Fibroblast of the conjunctiva (primary cell): Measurements from ENCODE around the gene GAD2.

ENCODE experiments used
- DNase-seq: peaks from one replicate; pipeline ENCODE4 v3.0.0-alpha.2; 2010; ENCODE audit warnings: low read depth

GAD2 gene

GRCh38 chr10:26222563-26222962, 6.0 kb downstream of the GAD2 start:
- DNase-seq: no peak

GRCh38 chr10:26225322-26225721, 8.7 kb downstream of the GAD2 start:
- no peak for DNase-seq

DNA sequence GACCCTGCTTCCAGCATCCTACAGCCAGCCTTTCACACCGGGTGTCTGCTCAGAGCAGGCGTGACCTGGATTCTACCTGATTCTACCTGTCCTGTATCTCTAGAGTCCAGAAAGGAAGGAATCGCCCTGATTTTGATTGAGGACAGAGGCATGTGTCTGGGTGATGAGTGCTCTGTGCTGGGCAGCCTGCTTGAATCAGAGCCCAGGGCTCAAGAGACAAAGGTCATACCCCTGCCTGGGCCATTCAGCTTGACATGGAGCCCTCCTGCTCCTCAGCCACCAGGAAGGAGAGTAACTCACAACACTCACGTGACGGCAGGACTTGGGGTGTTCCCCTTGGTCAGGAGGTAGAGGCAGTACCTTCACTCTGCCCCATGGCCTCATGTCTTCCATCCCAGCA, 11.2 kb downstream of the GAD2 start:
- DNase-seq: no peak

- no peak for DNase-seq
Observed at GRCh38 chr10:26232174-26232573, 15.6 kb downstream of the GAD2 start.

- DNase-seq: no peak
Observed at GRCh38 chr10:26235761-26236160, 19.2 kb downstream of the GAD2 start.

DNA sequence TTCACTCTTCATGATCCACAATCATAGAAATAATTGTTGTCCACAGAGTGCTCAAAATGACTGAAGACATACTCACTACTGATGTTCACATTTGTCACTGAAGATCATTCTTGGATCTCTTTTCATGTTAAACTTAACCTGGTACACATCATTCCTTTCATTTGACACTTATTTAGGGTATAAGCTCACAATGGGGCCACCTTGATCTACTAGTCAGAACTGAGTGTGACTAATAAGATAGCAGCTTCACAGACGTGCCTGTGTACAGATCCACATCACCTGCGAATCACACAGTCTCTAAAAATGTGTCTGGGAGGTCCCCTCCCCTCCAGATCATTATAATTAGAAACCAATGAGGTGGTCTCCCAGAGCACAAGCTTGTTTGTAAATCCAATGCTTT, 21.8 kb downstream of the GAD2 start:
- no peak for DNase-seq

- no peak for DNase-seq
Observed at GRCh38 chr10:26242706-26243350, 26.3 kb downstream of the GAD2 start.

DNA sequence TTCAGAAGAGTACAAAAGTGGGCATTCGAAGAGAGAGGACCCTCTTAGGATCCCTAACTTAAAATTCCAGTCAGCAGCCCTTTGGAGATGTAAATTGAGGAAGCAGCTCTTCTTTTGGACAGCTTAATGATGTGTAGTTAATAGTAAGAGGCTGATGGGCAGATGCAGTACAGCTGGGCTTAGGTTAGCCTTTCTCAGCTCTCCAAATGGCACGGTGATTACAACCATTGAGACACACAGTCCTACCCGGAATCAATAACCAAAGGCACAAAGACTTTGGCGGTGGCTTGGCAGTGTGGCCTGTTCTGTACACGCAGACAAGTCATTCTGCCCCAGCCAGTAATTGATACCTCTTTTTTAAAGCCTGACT, 26.8 kb downstream of the GAD2 start:
- no peak for DNase-seq

GRCh38 chr10:26249681-26250080, 33.1 kb downstream of the GAD2 start:
- DNase-seq: no peak

- DNase-seq: no peak
Observed at GRCh38 chr10:26251925-26252324, 35.4 kb downstream of the GAD2 start.

GRCh38 chr10:26254616-26255015, 38.0 kb downstream of the GAD2 start:
- DNase-seq: no peak

- DNase-seq: no peak
Observed at GRCh38 chr10:26259341-26259740, 42.8 kb downstream of the GAD2 start.

DNA sequence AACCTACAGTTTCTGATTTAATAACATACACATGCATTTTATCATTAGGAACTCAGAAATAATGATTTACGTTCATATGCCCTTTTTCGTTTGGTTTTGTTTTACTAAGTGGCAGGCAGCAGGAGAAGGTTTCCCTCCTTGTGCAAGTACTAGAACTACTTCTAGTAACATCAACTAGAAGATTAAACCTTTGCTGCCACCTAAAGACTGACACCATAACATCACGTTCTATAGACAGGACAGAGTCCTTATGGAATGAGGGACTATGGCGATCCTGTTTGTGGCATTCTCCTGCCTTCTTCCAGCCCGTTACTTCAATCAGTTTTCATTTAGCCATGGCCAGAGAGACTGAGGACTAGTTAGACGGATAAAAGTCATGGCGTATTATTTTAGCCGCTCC, 53.2 kb downstream of the GAD2 start:
- DNase-seq: no peak

- DNase-seq: no peak
Observed at GRCh38 chr10:26274391-26274790, 57.8 kb downstream of the GAD2 start.

- DNase-seq: no peak
Observed at GRCh38 chr10:26278295-26278694, 61.7 kb downstream of the GAD2 start.

DNA sequence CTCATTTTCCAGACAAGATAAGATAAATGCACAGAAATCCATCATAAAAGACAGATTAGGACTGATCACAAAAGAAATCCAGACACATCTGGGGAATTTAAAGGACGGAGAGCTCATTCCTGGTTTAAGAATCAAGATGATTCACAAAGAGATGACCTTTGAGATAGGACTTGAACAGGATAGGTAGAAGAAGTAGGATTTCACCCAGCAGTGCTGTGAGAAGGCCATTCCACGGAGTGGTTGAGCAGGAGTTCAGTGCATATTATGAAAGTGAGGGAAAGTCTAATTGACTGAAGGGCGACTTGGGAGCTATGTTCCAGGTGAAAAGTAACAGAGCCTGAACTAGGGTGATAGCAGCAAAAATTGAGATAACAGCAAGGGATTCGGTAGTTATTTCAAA, 73.7 kb downstream of the GAD2 start:
- no peak for DNase-seq

DNA sequence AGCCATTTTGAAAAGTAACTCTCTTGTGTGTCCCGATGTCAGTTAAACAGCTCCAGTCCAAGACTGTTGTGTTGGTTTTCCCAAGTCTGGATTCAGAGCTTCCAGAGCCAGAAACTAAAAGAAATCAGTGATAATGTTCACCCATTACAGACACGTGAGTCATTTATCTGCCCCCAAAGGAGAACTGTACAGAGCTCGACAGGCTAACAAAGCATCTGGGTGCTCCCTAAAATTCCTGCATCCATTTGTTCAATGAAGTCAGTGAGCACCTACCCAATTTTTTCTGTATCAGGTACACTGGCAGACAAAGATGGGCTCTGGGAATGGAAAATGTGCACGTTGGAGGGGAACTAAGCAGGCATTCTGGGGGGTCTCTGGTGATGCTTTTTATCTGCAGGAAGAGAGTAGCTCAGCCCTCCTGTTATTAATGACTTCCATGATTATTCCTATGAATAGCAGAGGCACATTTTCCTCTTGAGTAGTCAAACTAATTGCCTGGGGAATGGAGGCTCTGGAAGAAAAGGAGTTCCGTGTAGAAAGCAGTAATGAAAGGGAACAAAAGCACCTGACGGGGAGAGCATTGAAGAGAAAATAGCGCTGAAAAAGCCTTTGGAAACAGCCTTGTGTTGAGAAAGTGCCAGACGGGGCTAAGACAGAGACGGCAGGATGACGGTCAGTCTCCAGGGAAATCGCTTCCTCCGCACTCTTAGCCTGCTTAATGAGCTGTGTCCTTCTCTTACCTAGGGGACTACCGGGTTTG, 75.3 kb downstream of the GAD2 start:
- no peak for DNase-seq

DNA sequence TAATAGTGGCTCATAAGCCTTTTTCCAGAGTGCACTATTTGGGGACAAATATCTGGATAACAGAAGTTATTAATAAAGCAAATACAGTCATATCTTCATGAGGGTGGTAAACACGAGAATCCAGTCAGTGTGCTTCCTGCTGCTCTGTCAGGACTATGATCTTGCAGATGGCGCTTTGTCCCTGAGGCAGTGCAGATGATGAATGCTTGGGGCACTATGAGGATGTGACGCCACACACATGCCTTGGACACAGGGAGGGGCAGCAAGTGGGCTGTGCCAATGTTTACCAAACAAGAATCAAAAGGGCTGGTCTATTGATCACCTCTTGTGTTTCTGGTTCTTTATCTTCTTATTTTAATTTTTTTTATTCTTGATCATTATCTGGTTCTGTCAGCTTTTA, 79.8 kb downstream of the GAD2 start:
- no peak for DNase-seq

DNA sequence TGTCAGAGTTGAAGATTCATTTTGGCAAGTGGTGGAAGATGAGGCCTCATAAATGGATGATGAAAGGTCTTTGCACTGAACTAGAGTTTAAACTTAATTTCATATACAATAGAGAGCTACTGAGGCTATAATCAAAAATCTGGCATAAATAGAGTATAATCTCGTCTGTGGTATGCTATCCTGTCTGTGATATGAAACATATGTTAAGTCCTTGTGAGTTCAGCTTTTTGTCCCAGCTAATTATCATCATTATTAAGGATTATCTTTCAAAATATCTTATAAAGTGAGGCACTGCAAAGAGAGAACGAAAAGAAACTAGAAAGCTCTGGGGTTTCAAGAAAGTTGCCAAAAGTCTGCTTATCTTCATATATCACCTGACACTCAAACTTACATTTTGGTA, 83.4 kb downstream of the GAD2 start:
- DNase-seq: no peak

- DNase-seq: no peak
Observed at GRCh38 chr10:26303366-26303765, 86.8 kb downstream of the GAD2 start.

- no peak for DNase-seq
Observed at GRCh38 chr10:26310361-26310760, 93.8 kb downstream of the GAD2 start.

GRCh38 chr10:26311383-26311940, 94.9 kb downstream of the GAD2 start:
- DNase-seq: no peak

DNA sequence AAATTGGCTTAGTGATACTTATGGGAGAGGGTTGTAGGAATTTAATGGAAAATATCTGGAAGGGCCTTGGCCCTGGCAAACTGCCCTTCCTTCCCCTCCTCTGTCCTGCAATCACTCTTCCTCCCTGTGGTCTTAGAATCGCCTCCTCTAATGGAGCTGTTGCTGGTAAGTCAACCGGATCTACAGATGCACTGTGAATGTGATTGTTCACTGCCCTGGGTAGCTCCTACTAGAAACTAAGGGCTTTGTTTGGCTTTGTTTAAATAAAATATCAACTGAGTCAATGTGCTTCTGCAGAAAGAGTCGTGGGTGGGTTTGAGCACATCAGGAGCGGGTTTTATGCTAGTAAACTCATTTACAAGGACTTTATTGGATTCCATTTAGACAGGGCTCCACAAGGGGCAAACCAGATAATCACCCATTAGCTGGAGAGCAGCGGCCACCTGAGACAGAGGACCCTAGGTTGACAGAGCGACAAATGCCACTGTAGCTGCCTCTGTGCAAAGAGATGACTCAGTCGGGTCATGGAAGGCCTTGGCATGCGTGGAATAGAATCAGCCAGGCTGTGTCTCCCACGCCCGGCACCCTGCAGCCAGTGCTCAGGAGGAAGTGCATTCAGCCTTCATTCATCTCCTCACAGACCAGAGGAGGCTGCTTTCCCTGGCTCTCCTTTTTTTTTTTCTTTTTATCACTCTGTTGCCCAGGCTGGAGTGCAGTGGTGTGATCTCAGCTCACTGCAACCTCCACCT, 97.9 kb downstream of the GAD2 start:
- DNase-seq: no peak
